OCI-LY1 (cell line): ENCODE measurements around the gene FAM76B.

Source experiments
- H2AFZ ChIP-seq: fragments of 200-600 bp; sonication (generic), shearing (Covaris generic); 2 replicates; pipeline ENCODE4 v1.6.0; 2014; ENCODE audit warnings: antibody characterized with exemption, mild to moderate bottlenecking, low read length
- H3F3A ChIP-seq: fragments of 200-600 bp; sonication (generic), shearing (Covaris generic); 2 replicates; pipeline ENCODE4 v1.6.0; 2014; ENCODE audit warnings: mild to moderate bottlenecking, antibody characterized with exemption, low read length, moderate library complexity; ENCODE audit not compliant: insufficient read depth
- H3K27ac ChIP-seq: fragments of 200-600 bp; sonication (generic); 2 replicates; pipeline ENCODE4 v1.5.1; 2014; ENCODE audit warnings: low read length, mixed run types, mild to moderate bottlenecking, low read depth; ENCODE audit not compliant: poor library complexity, severe bottlenecking
- H3K27me3 ChIP-seq: fragments of 200-600 bp; sonication (generic); 2 replicates; pipeline ENCODE4 v1.6.0; 2014; ENCODE audit warnings: antibody characterized with exemption, mild to moderate bottlenecking, low read length, moderate library complexity; ENCODE audit not compliant: insufficient read depth
- H3K36me3 ChIP-seq: fragments of 200-600 bp; sonication (generic); 2 replicates; pipeline ENCODE4 v1.6.1; 2014; ENCODE audit warnings: mild to moderate bottlenecking, antibody characterized with exemption, low read length, moderate library complexity, mixed read lengths; ENCODE audit not compliant: insufficient read depth
- H3K4me1 ChIP-seq: fragments of 200-600 bp; sonication (generic); 2 replicates; pipeline ENCODE4 v1.5.1; 2014; ENCODE audit warnings: mild to moderate bottlenecking, low read length, moderate library complexity; ENCODE audit not compliant: insufficient read depth, severe bottlenecking
- H3K4me2 ChIP-seq: fragments of 200-600 bp; sonication (generic), shearing (Covaris generic); 2 replicates; pipeline ENCODE4 v1.6.1; 2014; ENCODE audit warnings: low read length
- H3K4me3 ChIP-seq: fragments of 200-600 bp; sonication (generic); 2 replicates; pipeline ENCODE4 v1.5.1; 2014; ENCODE audit warnings: low read length, low read depth, mild to moderate bottlenecking, mixed read lengths; ENCODE audit not compliant: poor library complexity, severe bottlenecking
- H3K79me2 ChIP-seq: fragments of 200-600 bp; shearing (Covaris generic); 2 replicates; pipeline ENCODE4 v1.6.1; 2016; ENCODE audit warnings: mixed run types, low read length, mixed read lengths; ENCODE audit not compliant: insufficient read depth
- H3K9ac ChIP-seq: fragments of 200-600 bp; sonication (generic), shearing (Covaris generic); 2 replicates; pipeline ENCODE4 v1.6.1; 2014; ENCODE audit warnings: mild to moderate bottlenecking, low read length, mixed read lengths
- H3K9me2 ChIP-seq: fragments of 200-600 bp; sonication (generic), shearing (Covaris generic); 2 replicates; pipeline ENCODE4 v1.6.1; 2014; ENCODE audit warnings: low read depth, mild to moderate bottlenecking, low read length, mixed read lengths
- H3K9me3 ChIP-seq: fragments of 200-600 bp; shearing (Covaris generic); 2 replicates; pipeline ENCODE4 v1.6.1; 2014; ENCODE audit warnings: low read length, mixed read lengths
- H4K20me1 ChIP-seq: fragments of 200-600 bp; sonication (generic), shearing (Covaris generic); 2 replicates; pipeline ENCODE4 v1.6.0; 2016; ENCODE audit warnings: mild to moderate bottlenecking, low read length; ENCODE audit not compliant: insufficient read depth
- EZH2 ChIP-seq: fragments of 200-600 bp; sonication (generic), shearing (Covaris generic); IDR thresholded peaks from 2 replicates; pipeline ENCODE4 v1.8.0; 2017; ENCODE audit warnings: borderline replicate concordance, mixed run types, mild to moderate bottlenecking, antibody characterized with exemption, low read length, moderate library complexity, mixed read lengths
- TF ChIP-seq, protein P1 (sequence below): fragments of 200-600 bp; sonication (generic), shearing (Covaris generic); IDR thresholded peaks from 2 replicates; pipeline ENCODE4 v1.5.1; 2017; ENCODE audit warnings: mild to moderate bottlenecking, antibody characterized with exemption, low read length, moderate library complexity, mixed read lengths

The FAM76B gene

DNA sequence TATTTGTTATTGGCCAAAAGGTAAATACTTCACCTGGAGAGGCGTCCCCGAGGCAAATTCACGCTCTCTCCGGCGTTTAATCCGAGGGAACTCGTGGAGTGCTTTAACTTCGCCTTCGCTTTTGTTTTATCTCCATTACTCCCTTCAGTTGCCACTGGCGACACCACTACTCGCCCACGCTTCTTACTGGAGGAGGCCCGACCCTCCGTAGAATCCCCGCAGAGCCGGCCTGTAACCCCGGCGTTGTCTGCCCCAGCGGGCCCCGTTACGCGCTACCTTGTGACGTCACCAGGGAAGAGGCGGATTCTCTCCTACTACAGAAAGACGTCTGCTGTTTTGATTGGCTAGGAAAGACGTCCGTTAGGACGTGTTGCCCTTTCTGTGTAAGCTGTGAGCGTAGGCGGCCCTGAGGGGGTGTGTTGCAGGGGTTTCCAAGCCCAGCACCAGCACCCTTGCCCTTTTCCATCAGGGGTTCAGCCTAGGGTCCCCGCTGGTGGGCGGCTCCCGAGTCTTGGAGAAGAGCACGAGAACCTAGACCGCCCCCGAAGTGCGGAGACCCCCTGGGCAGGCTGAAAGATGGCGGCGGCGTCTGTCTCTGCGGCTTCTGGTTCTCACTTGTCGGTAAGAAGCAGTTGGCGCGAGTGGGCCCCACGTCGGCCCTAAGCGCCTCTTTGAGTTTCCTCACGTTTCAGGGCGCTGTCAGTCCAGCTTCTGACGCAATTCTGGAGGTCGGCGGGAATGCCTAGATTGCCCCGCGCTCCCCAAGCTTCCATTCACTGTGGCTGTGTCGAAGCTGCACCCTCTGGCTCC is 746 bp upstream of the FAM76B start, which contains the start of gene CEP57:
CEP57 (plus strand) TSS at position 376 of the 810 bp plus-strand sequence; CDS start at position 577, 201 bp downstream.
- TF ChIP-seq EZH2, result no peak
- TF ChIP-seq, protein P1, sequence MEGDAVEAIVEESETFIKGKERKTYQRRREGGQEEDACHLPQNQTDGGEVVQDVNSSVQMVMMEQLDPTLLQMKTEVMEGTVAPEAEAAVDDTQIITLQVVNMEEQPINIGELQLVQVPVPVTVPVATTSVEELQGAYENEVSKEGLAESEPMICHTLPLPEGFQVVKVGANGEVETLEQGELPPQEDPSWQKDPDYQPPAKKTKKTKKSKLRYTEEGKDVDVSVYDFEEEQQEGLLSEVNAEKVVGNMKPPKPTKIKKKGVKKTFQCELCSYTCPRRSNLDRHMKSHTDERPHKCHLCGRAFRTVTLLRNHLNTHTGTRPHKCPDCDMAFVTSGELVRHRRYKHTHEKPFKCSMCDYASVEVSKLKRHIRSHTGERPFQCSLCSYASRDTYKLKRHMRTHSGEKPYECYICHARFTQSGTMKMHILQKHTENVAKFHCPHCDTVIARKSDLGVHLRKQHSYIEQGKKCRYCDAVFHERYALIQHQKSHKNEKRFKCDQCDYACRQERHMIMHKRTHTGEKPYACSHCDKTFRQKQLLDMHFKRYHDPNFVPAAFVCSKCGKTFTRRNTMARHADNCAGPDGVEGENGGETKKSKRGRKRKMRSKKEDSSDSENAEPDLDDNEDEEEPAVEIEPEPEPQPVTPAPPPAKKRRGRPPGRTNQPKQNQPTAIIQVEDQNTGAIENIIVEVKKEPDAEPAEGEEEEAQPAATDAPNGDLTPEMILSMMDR, result no peak
- H3K27ac ChIP-seq, result peak within 1 kb of the TSS; percentile 91
- no peaks in the 10 kb centered on the region for H3K27me3 ChIP-seq
- peaks cover 30% of the 10 kb centered on the region for H3K36me3 ChIP-seq
- H3K9ac ChIP-seq, result peak within 1 kb of the TSS; percentile 99
- H3K9me3 ChIP-seq, result no peaks in the 10 kb centered on the region
- H2AFZ ChIP-seq, result no peak within 1 kb of the TSS
- peaks cover 30% of the 10 kb centered on the region for H3K4me1 ChIP-seq
- no peaks in the 10 kb centered on the region for H4K20me1 ChIP-seq
- no peaks in the 10 kb centered on the region for H3F3A ChIP-seq
- H3K4me3 ChIP-seq, result peak within 1 kb of the TSS; percentile 99
- peak within 1 kb of the TSS; percentile 97 for H3K4me2 ChIP-seq
- peaks cover 53% of the 10 kb centered on the region for H3K79me2 ChIP-seq
- H3K9me2 ChIP-seq, result no peaks in the 10 kb centered on the region

DNA sequence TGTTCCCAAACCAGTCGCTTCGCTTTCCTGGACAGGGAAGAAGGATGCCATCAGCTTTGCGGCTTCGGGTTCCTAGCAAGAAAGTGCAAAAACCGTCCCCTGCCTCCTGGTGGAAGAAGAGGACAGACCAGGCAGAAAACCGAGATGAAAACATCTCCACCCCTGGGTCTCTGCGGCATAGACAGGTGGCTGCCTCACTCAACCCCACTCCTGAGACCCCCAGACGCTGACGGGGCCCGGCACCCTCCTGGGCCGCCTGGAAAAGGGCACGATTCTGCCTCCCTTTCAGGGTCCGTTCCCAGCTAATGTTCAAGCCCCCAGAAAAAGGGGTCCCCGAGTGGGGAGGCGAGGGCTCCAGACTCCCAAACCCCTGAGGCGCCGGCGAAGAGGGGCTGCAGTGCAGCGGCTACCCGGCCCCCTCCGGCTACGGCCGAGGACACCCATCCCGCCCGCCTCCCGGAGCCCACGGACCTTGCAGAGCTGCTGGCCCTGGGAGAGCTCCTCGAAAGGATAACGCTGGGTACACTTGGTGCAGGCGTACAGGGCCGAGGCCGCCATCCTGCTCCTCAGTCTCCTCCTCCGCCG is 569 bp downstream of the FAM76B start:
- TF ChIP-seq, protein P1, result peak; percentile 33; the same call in 1 of the 2 replicates
- TF ChIP-seq EZH2, result no peak
- Histone ChIP-seq H3K4me2 (peak overlapping the region; percentile 97), H4K20me1 (no peaks in the 10 kb centered on the region), H3K79me2 (peaks cover 41% of the 10 kb centered on the region), H3K27me3 (no peaks in the 10 kb centered on the region), H3K9ac (peak overlapping the region; percentile 99), H3K4me3 (peak overlapping the region; percentile 99), H2AFZ (no peak overlapping the region), H3K9me3 (no peaks in the 10 kb centered on the region), H3F3A (no peaks in the 10 kb centered on the region), H3K27ac (peak overlapping the region; percentile 91), H3K9me2 (no peaks in the 10 kb centered on the region), H3K36me3 (peaks cover 42% of the 10 kb centered on the region), H3K4me1 (peaks cover 30% of the 10 kb centered on the region)

DNA sequence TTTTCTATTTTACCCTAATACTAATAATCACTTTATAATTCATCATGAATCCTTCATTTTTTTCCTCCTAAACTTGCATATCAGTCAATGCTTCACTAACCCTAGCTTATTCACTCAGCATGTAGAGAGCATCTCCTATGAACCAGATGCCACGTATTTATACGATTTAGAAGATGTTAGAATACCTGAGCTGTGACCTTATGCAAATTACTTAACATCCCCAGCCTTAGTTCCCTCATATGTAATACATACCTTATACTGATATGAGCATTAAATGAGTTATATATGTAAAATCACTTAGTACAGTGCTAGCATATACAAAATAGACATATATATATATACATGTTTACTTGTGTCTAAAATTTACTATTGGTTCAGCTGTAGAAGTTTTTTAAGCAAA is 9.0 kb downstream of the FAM76B start:
- Histone ChIP-seq H3K36me3 (peaks cover 97% of the 10 kb centered on the region), H3K27ac (no peak overlapping the region), H2AFZ (no peak overlapping the region), H3K27me3 (no peaks in the 10 kb centered on the region), H3K4me2 (no peak overlapping the region), H3K4me1 (peaks cover 4% of the 10 kb centered on the region), H3K9me2 (no peaks in the 10 kb centered on the region), H3K4me3 (no peak overlapping the region), H3K9me3 (no peaks in the 10 kb centered on the region), H3F3A (no peaks in the 10 kb centered on the region), H4K20me1 (no peaks in the 10 kb centered on the region), H3K9ac (no peak overlapping the region), H3K79me2 (no peaks in the 10 kb centered on the region)
- no peak for TF ChIP-seq EZH2
- TF ChIP-seq, protein P1, result no peak
